H9 (cell line): ENCODE measurements around the gene TYW5. TPM values are rescaled to one million over a fixed set of nuclear protein-coding genes. Genes with fewer than 3 reads are reported as not detected.
A peak's percentile ranks its signal among the peaks of the same experiment; 100 is the strongest.

Experiments
- DNase-seq: peaks from one replicate; pipeline ENCODE4 v3.0.0-alpha.2; 2017
- H2AFZ ChIP-seq: one replicate; pipeline ENCODE4 v1.6.1; 2013; ENCODE audit warnings: mild to moderate bottlenecking, low read length, control low read depth, moderate library complexity
- H2AK5ac ChIP-seq: 2 replicates; pipeline ENCODE4 v1.6.1; 2013; ENCODE audit warnings: low read length, control low read depth, mixed read lengths; ENCODE audit not compliant: insufficient read length
- H2BK120ac ChIP-seq: one replicate; pipeline ENCODE4 v1.6.1; 2013; ENCODE audit warnings: low read depth, mild to moderate bottlenecking, low read length, control low read depth, inconsistent platforms; ENCODE audit not compliant: poor library complexity, severe bottlenecking
- H2BK12ac ChIP-seq: 2 replicates; pipeline ENCODE4 v1.6.1; 2013; ENCODE audit warnings: low read length, control low read depth, mixed read lengths, low read depth; ENCODE audit not compliant: insufficient read length
- H2BK15ac ChIP-seq: 2 replicates; pipeline ENCODE4 v1.6.1; 2013; ENCODE audit warnings: low read depth, low read length, control low read depth
- H2BK20ac ChIP-seq: one replicate; pipeline ENCODE4 v1.6.1; 2013; ENCODE audit warnings: low read depth, mild to moderate bottlenecking, low read length, control low read depth, inconsistent platforms; ENCODE audit not compliant: poor library complexity, severe bottlenecking
- H2BK5ac ChIP-seq: 2 replicates; pipeline ENCODE4 v1.6.1; 2013; ENCODE audit warnings: low read length, control low read depth, mixed read lengths; ENCODE audit not compliant: insufficient read length
- H3K14ac ChIP-seq: 2 replicates; pipeline ENCODE4 v1.6.1; 2013; ENCODE audit warnings: low read length, control low read depth; ENCODE audit not compliant: insufficient read depth
- H3K18ac ChIP-seq: 2 replicates; pipeline ENCODE4 v1.6.1; 2013; ENCODE audit warnings: low read depth, mild to moderate bottlenecking, mixed read lengths, low read length, control low read depth; ENCODE audit not compliant: insufficient read length
- H3K23ac ChIP-seq: 2 replicates; pipeline ENCODE4 v1.6.1; 2013; ENCODE audit warnings: low read length, control low read depth, mixed read lengths, low read depth; ENCODE audit not compliant: insufficient read length
- H3K23me2 ChIP-seq: 2 replicates; pipeline ENCODE4 v1.6.1; 2013; ENCODE audit warnings: low read depth, mild to moderate bottlenecking, mixed read lengths, low read length, control low read depth; ENCODE audit not compliant: insufficient read length, poor library complexity, severe bottlenecking
- H3K27ac ChIP-seq: 2 replicates; pipeline ENCODE4 v1.5.1; 2013; ENCODE audit warnings: low read length, control low read depth, mixed read lengths, low read depth; ENCODE audit not compliant: insufficient read length
- H3K27me3 ChIP-seq: 2 replicates; pipeline ENCODE4 v1.6.1; 2013; ENCODE audit warnings: low read length, control low read depth, inconsistent platforms; ENCODE audit not compliant: insufficient read depth
- H3K4ac ChIP-seq: 2 replicates; pipeline ENCODE4 v1.6.1; 2013; ENCODE audit warnings: low read depth, mild to moderate bottlenecking, control low read depth, inconsistent platforms, low read length, moderate library complexity
- H3K4me1 ChIP-seq: 2 replicates; pipeline ENCODE4 v1.6.1; 2013; ENCODE audit warnings: low read length, control low read depth, inconsistent platforms; ENCODE audit not compliant: insufficient read depth
- H3K4me2 ChIP-seq: 2 replicates; pipeline ENCODE4 v1.6.1; 2013; ENCODE audit warnings: low read length, control low read depth, mixed read lengths; ENCODE audit not compliant: insufficient read length, insufficient read depth
- H3K56ac ChIP-seq: 2 replicates; pipeline ENCODE4 v1.6.1; 2013; ENCODE audit warnings: low read depth, mild to moderate bottlenecking, mixed read lengths, low read length, control low read depth; ENCODE audit not compliant: insufficient read length
- H3K79me1 ChIP-seq: 2 replicates; pipeline ENCODE4 v1.6.1; 2013; ENCODE audit warnings: low read depth, mild to moderate bottlenecking, moderate library complexity, low read length, control low read depth, inconsistent platforms; ENCODE audit not compliant: insufficient read depth, poor library complexity, severe bottlenecking
- H3K79me2 ChIP-seq: 2 replicates; pipeline ENCODE4 v1.6.1; 2013; ENCODE audit warnings: low read length, control low read depth, inconsistent platforms; ENCODE audit not compliant: insufficient read depth
- H3K9ac ChIP-seq: 2 replicates; pipeline ENCODE4 v1.6.1; 2013; ENCODE audit warnings: low read length, control low read depth, mixed read lengths; ENCODE audit not compliant: insufficient read length; ENCODE audit errors: extremely low read depth
- H3K9me3 ChIP-seq: one replicate; pipeline ENCODE4 v1.6.1; 2013; ENCODE audit warnings: low read depth, low read length, inconsistent platforms; ENCODE audit not compliant: control insufficient read depth
- H3T11ph ChIP-seq: one replicate; pipeline ENCODE4 v1.6.1; 2013; ENCODE audit warnings: mild to moderate bottlenecking, low read length, control low read depth, inconsistent platforms
- H4K20me1 ChIP-seq: one replicate; pipeline ENCODE4 v1.6.1; 2013; ENCODE audit not compliant: control insufficient read depth, insufficient read length, insufficient read depth
- H4K5ac ChIP-seq: 2 replicates; pipeline ENCODE4 v1.6.1; 2013; ENCODE audit warnings: low read depth, mild to moderate bottlenecking, mixed read lengths, low read length, control low read depth; ENCODE audit not compliant: insufficient read length
- H4K8ac ChIP-seq: replicated peaks from 2 replicates; pipeline ENCODE4 v1.6.1; 2013; ENCODE audit warnings: low read length, control low read depth, mixed read lengths, low read depth; ENCODE audit not compliant: insufficient read length
- H4K91ac ChIP-seq: 2 replicates; pipeline ENCODE4 v1.6.1; 2013; ENCODE audit warnings: low read depth, mild to moderate bottlenecking, moderate library complexity, mixed read lengths, low read length, control low read depth; ENCODE audit not compliant: insufficient read length
- H3K27ac Mint-ChIP-seq, 3 experiments: 2 replicates in 2 of 3; 3 replicates in 1 of 3; pipeline ENCODE4 v1.8.0; 2020 to 2021; ENCODE audit warnings: mixed read lengths in 3 of 3, mild to moderate bottlenecking in 1 of 3, moderate library complexity in 1 of 3
- H3K27me3 Mint-ChIP-seq: 2 replicates; pipeline ENCODE4 v1.8.0; 2021; ENCODE audit warnings: low read depth, mild to moderate bottlenecking, moderate library complexity, mixed read lengths
- H3K36me3 Mint-ChIP-seq, 3 experiments: 2 replicates in 2 of 3; 3 replicates in 1 of 3; pipeline ENCODE4 v1.8.0; 2020 to 2021; ENCODE audit warnings: low read depth in 3 of 3, mixed read lengths in 3 of 3; ENCODE audit not compliant: insufficient read depth in 1 of 3
- H3K4me1 Mint-ChIP-seq, 2 experiments: 2 replicates each; pipeline ENCODE4 v1.8.0; 2020; ENCODE audit warnings: mixed read lengths in 2 of 2
- H3K4me3 Mint-ChIP-seq, 2 experiments: 2 replicates in 1 of 2; 3 replicates in 1 of 2; pipeline ENCODE4 v1.8.0; 2020 to 2021; ENCODE audit warnings: mild to moderate bottlenecking in 2 of 2, mixed read lengths in 2 of 2, moderate library complexity in 1 of 2
- H3K9me3 Mint-ChIP-seq, 2 experiments: 2 replicates in 1 of 2; 3 replicates in 1 of 2; pipeline ENCODE4 v1.8.0; 2020; ENCODE audit warnings: mild to moderate bottlenecking in 2 of 2, mixed read lengths in 2 of 2, moderate library complexity in 1 of 2
- CTCF ChIP-seq: fragments of 200-600 bp; sonication (generic); conservative IDR thresholded peaks from 3 replicates; pipeline ENCODE4 v1.8.0; 2021; ENCODE audit warnings: antibody characterized with exemption, mild to moderate bottlenecking
- total RNA-seq: library from RNA; stranded (reverse); gene quantifications from 2 replicates; pipeline ENCODE4 v1.2.1, GENCODE V29; 2021

TYW5 gene
- total RNA-seq, 1 experiment from 2014 or later, result 17.7 TPM

GRCh38 chr2:199928626-199929025 lies 26.7 kb downstream of the TYW5 start:
- Histone ChIP-seq H3K27ac (no peak overlapping the region), H3K79me1 (no peaks in the 10 kb centered on the region), H2BK15ac (no peak overlapping the region), H2AFZ (no peak overlapping the region), H3K4me2 (no peak overlapping the region), H3K79me2 (no peaks in the 10 kb centered on the region; the same call in 1 of the 2 replicates), H2BK5ac (no peak overlapping the region), H3K9me3 (no peaks in the 10 kb centered on the region), H2BK20ac (no peak overlapping the region), H3K14ac (no peak overlapping the region), H3K18ac (no peak overlapping the region), H3T11ph (no peak overlapping the region), H4K8ac (no peak overlapping the region), H3K23ac (no peak overlapping the region), H2BK12ac (no peak overlapping the region), H2AK5ac (no peak overlapping the region), H3K4ac (no peak overlapping the region), H3K4me1 (no peaks in the 10 kb centered on the region), H2BK120ac (no peak overlapping the region), H4K20me1 (no peaks in the 10 kb centered on the region), H3K23me2 (no peaks in the 10 kb centered on the region), H4K5ac (no peak overlapping the region), H3K27me3 (no peaks in the 10 kb centered on the region), H4K91ac (no peak overlapping the region), H3K56ac (no peak overlapping the region), H3K9ac (no peak overlapping the region)
- Mint-ChIP-seq H3K9me3 (no peaks in the 10 kb centered on the region), H3K36me3 (peaks cover 16 to 54% (median 42%) of the 10 kb centered on the region in 3 experiments; a peak in 6 of 7 replicates), H3K4me1 (peaks cover 27 to 30% of the 10 kb centered on the region in 2 experiments), H3K4me3 (no peak overlapping the region), H3K27ac (peak overlapping the region; percentile 4 to 89 (median 41); a peak in 5 of 7 replicates), H3K27me3 (no peaks in the 10 kb centered on the region)
- DNase-seq, result no peak
- TF ChIP-seq CTCF, result no peak
